ENCODE measurements around the gene NREP.

Gene NREP

GRCh38 chr5:111691508-111691907, 65.5 kb downstream of the NREP start:
- no peak for DNase-seq

- no peak for DNase-seq
These were observed 67.5 kb downstream of the NREP start for GRCh38 chr5:111689357-111689935.

- DNase-seq, result peak; percentile 82
These were observed 71.0 kb downstream of the NREP start for GRCh38 chr5:111685969-111686368.

- no peak for DNase-seq
These were observed 74.4 kb downstream of the NREP start for GRCh38 chr5:111682641-111683040.

- DNase-seq, result no peak
These were observed 74.9 kb downstream of the NREP start for GRCh38 chr5:111682121-111682520.

- peak; percentile 62 for DNase-seq
These were observed 75.4 kb downstream of the NREP start for GRCh38 chr5:111681414-111682120.

GRCh38 chr5:111680737-111681413, 76.1 kb downstream of the NREP start:
- DNase-seq, result peak; percentile 99

GRCh38 chr5:111679611-111680010, 77.4 kb downstream of the NREP start:
- no peak for DNase-seq

Data from NCI-H69 (cell line).